Hepatocyte (in vitro differentiated cells): ENCODE measurements around the gene CDKN1A. TPM values are rescaled to one million over a fixed set of nuclear protein-coding genes. Genes with fewer than 3 reads are reported as not detected.

Experiments used
- DNase-seq: peaks from one replicate; pipeline ENCODE4 v3.0.0-alpha.2; 2016; ENCODE audit warnings: low spot score
- H2AFZ ChIP-seq: fragments of 200-600 bp; sonication (generic); 2 replicates; pipeline ENCODE4 v1.6.0; 2016; ENCODE audit warnings: antibody characterized with exemption, mild to moderate bottlenecking
- H3K27ac ChIP-seq: fragments of 200-600 bp; sonication (generic); 2 replicates; pipeline ENCODE4 v1.5.1; 2016; ENCODE audit warnings: mild to moderate bottlenecking
- H3K27me3 ChIP-seq: fragments of 200-600 bp; sonication (generic); 2 replicates; pipeline ENCODE4 v1.6.1; 2016
- H3K36me3 ChIP-seq: fragments of 200-600 bp; sonication (generic); replicated peaks from 2 replicates; pipeline ENCODE4 v1.5.1; 2016; ENCODE audit warnings: low read depth; ENCODE audit not compliant: insufficient read depth
- H3K4me1 ChIP-seq: fragments of 200-600 bp; sonication (generic); 2 replicates; pipeline ENCODE4 v1.5.1; 2016; ENCODE audit warnings: mild to moderate bottlenecking, moderate library complexity; ENCODE audit not compliant: insufficient read depth
- H3K4me2 ChIP-seq: fragments of 200-600 bp; sonication (generic); 2 replicates; pipeline ENCODE4 v1.6.0; 2016
- H3K4me3 ChIP-seq: fragments of 200-600 bp; sonication (generic); 2 replicates; pipeline ENCODE4 v1.5.1; 2016; ENCODE audit warnings: mild to moderate bottlenecking
- H3K79me2 ChIP-seq: fragments of 200-600 bp; sonication (generic); 2 replicates; pipeline ENCODE4 v1.6.0; 2017; ENCODE audit warnings: mild to moderate bottlenecking
- H3K9me2 ChIP-seq: fragments of 200-600 bp; sonication (generic); replicated peaks from 2 replicates; pipeline ENCODE4 v1.6.0; 2017; ENCODE audit warnings: mild to moderate bottlenecking; ENCODE audit not compliant: insufficient read depth
- H3K9me3 ChIP-seq: fragments of 200-600 bp; sonication (generic); 2 replicates; pipeline ENCODE4 v1.5.1; 2016; ENCODE audit warnings: low read depth, mild to moderate bottlenecking
- H4K20me1 ChIP-seq: fragments of 200-600 bp; sonication (generic); 2 replicates; pipeline ENCODE4 v1.6.0; 2016; ENCODE audit warnings: mild to moderate bottlenecking; ENCODE audit not compliant: insufficient read depth, poor library complexity, severe bottlenecking
- EZH2 ChIP-seq: fragments of 200-600 bp; sonication (generic); IDR thresholded peaks from 2 replicates; pipeline ENCODE4 v1.6.1; 2016; ENCODE audit warnings: antibody characterized with exemption, mild to moderate bottlenecking, borderline replicate concordance
- EZH2phosphoT487 ChIP-seq: fragments of 200-600 bp; sonication (generic); IDR thresholded peaks from one replicate; pipeline ENCODE4 v1.6.1; 2018; ENCODE audit warnings: antibody characterized with exemption, mild to moderate bottlenecking, low read depth, moderate library complexity; ENCODE audit not compliant: unreplicated experiment, severe bottlenecking
- WGBS: methylation state at CpG from one replicate; pipeline ENCODE4 v1.1.6; 2016; ENCODE audit warnings: low lambda C conversion rate; ENCODE audit errors: missing lambda C conversion rate; 5-methylcytosine and 5-hydroxymethylcytosine counted together
- polyA plus RNA-seq: library from polyadenylated mRNA; unstranded; fragments of >200 nt; fragmentation: Nextera tagmentation; extraction: Ambion mirVana; gene quantifications from 2 replicates; pipeline ENCODE4 v1.2.1, GENCODE V29; 2016
- total RNA-seq: library from RNA; depleted of rRNA; stranded (reverse); fragments of >200 nt; gene quantifications from 2 replicates; pipeline ENCODE4 v1.2.3, GENCODE V29; 2014
- TF ChIP-seq, protein P1 (sequence below): fragments of 200-600 bp; sonication (generic); IDR thresholded peaks from 2 replicates; pipeline ENCODE4 v1.5.1; 2016; ENCODE audit warnings: antibody characterized with exemption, mild to moderate bottlenecking; ENCODE audit not compliant: poor library complexity

The CDKN1A gene
- total and polyA plus RNA-seq, 2 experiments from 2014 or later: 246 to 344 TPM

DNA sequence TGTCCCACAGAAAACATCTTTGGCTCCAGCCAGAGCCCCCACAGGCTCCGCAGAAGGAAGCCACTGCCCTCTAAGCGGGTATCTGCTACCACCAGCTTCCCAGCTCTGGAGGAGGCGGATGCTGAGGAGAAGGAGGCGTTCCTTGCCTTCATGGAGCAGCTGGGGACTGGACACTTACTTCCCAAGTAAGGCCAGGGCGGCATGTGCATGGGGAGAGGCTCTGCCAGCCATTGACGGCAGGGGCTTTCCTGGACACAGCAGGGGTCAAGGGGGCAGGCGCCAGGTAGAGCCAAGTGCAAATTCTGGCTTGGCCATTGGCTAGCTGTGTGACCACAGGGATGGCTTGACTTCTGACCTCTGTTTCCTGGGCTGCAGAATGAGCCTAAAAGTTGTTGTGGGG, 37.0 kb downstream of the CDKN1A start:
- Histone ChIP-seq H3K4me2 (no peak overlapping the region), H3K4me3 (no peak overlapping the region), H3K27ac (no peak overlapping the region), H3K27me3 (no peaks in the 10 kb centered on the region), H3K9me2 (no peaks in the 10 kb centered on the region), H2AFZ (no peak overlapping the region), H3K79me2 (no peaks in the 10 kb centered on the region), H3K36me3 (no peaks in the 10 kb centered on the region), H3K9me3 (no peaks in the 10 kb centered on the region), H4K20me1 (no peaks in the 10 kb centered on the region), H3K4me1 (no peaks in the 10 kb centered on the region)
- no peak for DNase-seq
- no peak for TF ChIP-seq EZH2
- TF ChIP-seq, protein P1, sequence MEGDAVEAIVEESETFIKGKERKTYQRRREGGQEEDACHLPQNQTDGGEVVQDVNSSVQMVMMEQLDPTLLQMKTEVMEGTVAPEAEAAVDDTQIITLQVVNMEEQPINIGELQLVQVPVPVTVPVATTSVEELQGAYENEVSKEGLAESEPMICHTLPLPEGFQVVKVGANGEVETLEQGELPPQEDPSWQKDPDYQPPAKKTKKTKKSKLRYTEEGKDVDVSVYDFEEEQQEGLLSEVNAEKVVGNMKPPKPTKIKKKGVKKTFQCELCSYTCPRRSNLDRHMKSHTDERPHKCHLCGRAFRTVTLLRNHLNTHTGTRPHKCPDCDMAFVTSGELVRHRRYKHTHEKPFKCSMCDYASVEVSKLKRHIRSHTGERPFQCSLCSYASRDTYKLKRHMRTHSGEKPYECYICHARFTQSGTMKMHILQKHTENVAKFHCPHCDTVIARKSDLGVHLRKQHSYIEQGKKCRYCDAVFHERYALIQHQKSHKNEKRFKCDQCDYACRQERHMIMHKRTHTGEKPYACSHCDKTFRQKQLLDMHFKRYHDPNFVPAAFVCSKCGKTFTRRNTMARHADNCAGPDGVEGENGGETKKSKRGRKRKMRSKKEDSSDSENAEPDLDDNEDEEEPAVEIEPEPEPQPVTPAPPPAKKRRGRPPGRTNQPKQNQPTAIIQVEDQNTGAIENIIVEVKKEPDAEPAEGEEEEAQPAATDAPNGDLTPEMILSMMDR: no peak
- TF ChIP-seq EZH2phosphoT487: no peak
- WGBS: 87% methylated on average over 7 of the region's 7 CpGs

DNA sequence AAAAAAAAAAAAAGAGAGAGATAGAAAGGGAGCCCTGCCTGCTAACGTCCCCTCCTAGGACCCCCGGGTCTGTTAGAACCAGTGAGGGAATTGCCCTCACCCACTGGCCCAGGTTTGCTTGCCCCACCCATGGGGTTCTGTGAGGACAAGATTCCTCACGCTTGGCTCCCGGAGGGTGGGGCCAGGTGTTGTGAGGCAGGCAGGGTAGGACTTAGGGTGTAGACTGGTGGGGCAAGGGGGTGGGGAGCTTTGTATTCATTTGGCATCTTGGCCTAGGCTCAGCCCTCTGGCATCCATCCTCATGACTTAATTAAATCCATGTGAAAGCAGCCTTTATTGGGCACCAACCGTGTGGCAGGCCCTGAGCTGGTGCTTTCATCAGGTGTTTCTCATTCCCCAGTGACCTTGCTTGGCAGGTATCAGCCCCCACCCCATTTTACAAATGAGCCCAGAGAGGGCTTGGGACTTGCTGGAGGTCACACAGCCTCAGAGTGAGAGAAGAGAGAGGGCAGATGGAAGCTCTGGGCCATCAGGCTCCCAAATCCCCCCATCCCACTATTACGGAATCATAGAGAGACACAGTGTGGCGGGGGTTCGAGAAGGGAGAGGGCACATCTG, 38.1 kb downstream of the CDKN1A start:
- H3K79me2 ChIP-seq: no peaks in the 10 kb centered on the region
- TF ChIP-seq EZH2phosphoT487 (no peak), EZH2 (no peak)
- TF ChIP-seq, protein P1: no peak
- no peaks in the 10 kb centered on the region for H3K9me3 ChIP-seq
- no peaks in the 10 kb centered on the region for H3K4me1 ChIP-seq
- no peak overlapping the region for H3K4me3 ChIP-seq
- 78% methylated on average over 8 of the region's 8 CpGs for WGBS
- H2AFZ ChIP-seq: no peak overlapping the region
- H3K27me3 ChIP-seq: no peaks in the 10 kb centered on the region
- H3K36me3 ChIP-seq: no peaks in the 10 kb centered on the region
- H3K27ac ChIP-seq: no peak overlapping the region
- no peaks in the 10 kb centered on the region for H3K9me2 ChIP-seq
- H3K4me2 ChIP-seq: no peak overlapping the region
- H4K20me1 ChIP-seq: no peaks in the 10 kb centered on the region
- no peak for DNase-seq

DNA sequence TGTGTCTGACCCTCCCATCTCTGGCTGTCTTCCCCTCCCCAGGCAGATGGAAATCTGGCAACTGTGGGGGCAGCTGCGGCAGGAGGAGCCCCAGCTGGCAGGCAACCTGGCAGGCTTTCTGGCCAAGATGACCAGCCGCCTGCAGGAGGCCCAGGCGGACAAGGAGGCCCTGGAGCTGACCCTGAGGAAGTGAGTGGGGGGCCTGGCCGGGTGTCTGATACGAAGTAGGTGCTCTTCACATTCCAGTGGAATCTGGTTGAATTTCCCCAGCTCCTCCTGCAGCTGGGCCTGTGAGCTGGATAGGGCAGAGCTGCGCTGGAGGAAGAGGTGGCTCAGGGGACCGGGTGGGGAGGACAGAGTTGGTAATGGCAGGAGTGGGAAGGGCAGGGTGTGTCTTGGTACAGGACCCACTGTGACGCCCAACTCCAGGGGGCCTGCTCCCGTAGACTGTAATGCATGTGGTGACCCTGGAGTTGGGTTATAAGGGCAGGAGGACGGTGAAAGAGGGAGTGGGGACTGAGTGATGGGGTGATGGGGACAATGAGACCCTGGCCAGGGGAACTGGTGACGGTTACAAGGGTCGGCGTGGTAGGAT, 38.8 kb downstream of the CDKN1A start:
- no peak overlapping the region for H2AFZ ChIP-seq
- WGBS: 68% methylated on average over 13 of the region's 13 CpGs
- TF ChIP-seq, protein P1: no peak
- TF ChIP-seq EZH2 (no peak), EZH2phosphoT487 (no peak)

More for the DNA sequence above, 38.8 kb downstream of the CDKN1A start:
- Histone ChIP-seq H3K9me2 (no peaks in the 10 kb centered on the region), H3K27ac (no peak overlapping the region), H3K79me2 (no peaks in the 10 kb centered on the region), H3K4me3 (no peak overlapping the region), H3K4me2 (no peak overlapping the region), H3K36me3 (no peaks in the 10 kb centered on the region), H3K27me3 (no peaks in the 10 kb centered on the region), H3K4me1 (no peaks in the 10 kb centered on the region), H3K9me3 (no peaks in the 10 kb centered on the region), H4K20me1 (no peaks in the 10 kb centered on the region)
- DNase-seq: no peak
